ENCODE measurements around the gene KIAA0040. TPM values are rescaled to one million over a fixed set of nuclear protein-coding genes. Genes with fewer than 3 reads are reported as not detected.
A peak's percentile ranks its signal among the peaks of the same experiment; 100 is the strongest.

The KIAA0040 gene
- total RNA-seq, 1 experiment from 2014 or later = 32.4 TPM

- CTCF ChIA-PET = interaction anchor here (1.8 kb wide), 1 partner anchor 19 kb away, joined by 7 read pairs; no protein-coding TSS in a partner anchor
- ATAC-seq (no peak), DNase-seq (ENCODE audit: low read depth, low spot score) (no peak)
- Histone ChIP-seq H3K9ac (ENCODE audit: low read length) (no peak overlapping the region), H3K9me3 (ENCODE audit: control insufficient read depth in 1 of 2, insufficient read depth in 1 of 2, low read depth in 1 of 2, low read length in 2 of 2) (no peaks in the 10 kb centered on the region), H3K79me2 (ENCODE audit: insufficient read depth, low read length) (peaks cover 5% of the 10 kb centered on the region; the same call in 1 of the 2 replicates), H3K9me2 (ENCODE audit: insufficient read depth) (no peaks in the 10 kb centered on the region), H3K4me2 (ENCODE audit: low read length) (no peak overlapping the region), H3K27ac (ENCODE audit: low read depth, low read length) (no peak overlapping the region), H3K27me3 (ENCODE audit: insufficient read depth, low read length) (no peaks in the 10 kb centered on the region), H2AFZ (ENCODE audit: low read depth, low read length, poor library complexity, severe bottlenecking) (no peak overlapping the region), H3K4me1 (ENCODE audit: control insufficient read depth in 1 of 2, insufficient read depth in 2 of 2, low read length in 2 of 2) (peaks cover 51 to 66% of the 10 kb centered on the region in 2 experiments), H3K4me3 (replicated peaks in 1 of 2; ENCODE audit: low read depth in 1 of 2, low read length in 2 of 2) (no peak overlapping the region), H4K20me1 (ENCODE audit: insufficient read depth) (no peaks in the 10 kb centered on the region), H3K36me3 (ENCODE audit: control insufficient read depth in 1 of 2, insufficient read depth in 2 of 2, low read length in 2 of 2) (no peaks in the 10 kb centered on the region)
- RAD21 ChIA-PET (ENCODE audit: low non-redundant PET in 1 of 2, low total read pairs in 2 of 2, uncharacterized antibody in 2 of 2, unreplicated experiment in 2 of 2) = no interaction called here
- TF ChIP-seq POLR2AphosphoS5 (IDR thresholded peaks at IDR 0.05; ENCODE audit: low read depth, low read length) (no peak), EZH2phosphoT487 (IDR thresholded peaks at IDR 0.05; ENCODE audit: borderline replicate concordance) (no peak)
- TSS peak; percentile 12 for BruUV-seq (replicated peaks)
- POLR2A ChIA-PET = no interaction called here
- intact Hi-C loops (cut with micrococcal nuclease) = no loop called here
Observed at GRCh38 chr1:175173531-175173930, 19.0 kb downstream of the KIAA0040 start.

DNA sequence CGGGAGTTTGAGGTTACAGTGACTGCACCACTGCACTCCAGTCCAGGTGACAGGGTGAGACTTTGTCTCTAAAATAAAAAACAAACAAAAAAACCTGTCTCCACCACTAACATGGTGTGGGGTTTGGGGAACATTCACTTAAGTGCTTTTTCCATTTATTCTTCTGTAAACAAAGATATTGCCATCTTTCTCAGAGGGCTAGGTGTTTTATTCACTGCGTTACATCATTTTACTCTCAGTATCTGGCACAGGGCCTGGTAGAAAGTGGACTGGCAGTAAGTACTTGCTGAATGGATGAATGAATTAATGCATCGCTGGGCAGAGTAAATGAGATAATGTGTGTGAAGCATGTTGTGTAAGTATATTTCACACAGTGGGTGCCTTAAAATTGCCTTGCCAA, 20.1 kb downstream of the KIAA0040 start:
- Histone ChIP-seq H3K36me3 (ENCODE audit: control insufficient read depth in 1 of 2, insufficient read depth in 2 of 2, low read length in 2 of 2) (no peaks in the 10 kb centered on the region), H3K27ac (ENCODE audit: low read depth, low read length) (no peak overlapping the region), H3K4me2 (ENCODE audit: low read length) (no peak overlapping the region), H4K20me1 (ENCODE audit: insufficient read depth) (no peaks in the 10 kb centered on the region), H3K9me3 (ENCODE audit: control insufficient read depth in 1 of 2, insufficient read depth in 1 of 2, low read depth in 1 of 2, low read length in 2 of 2) (no peaks in the 10 kb centered on the region), H3K9me2 (ENCODE audit: insufficient read depth) (no peaks in the 10 kb centered on the region), H3K79me2 (ENCODE audit: insufficient read depth, low read length) (peaks cover 5% of the 10 kb centered on the region; the same call in 1 of the 2 replicates), H3K4me1 (ENCODE audit: control insufficient read depth in 1 of 2, insufficient read depth in 2 of 2, low read length in 2 of 2) (peaks cover 55 to 68% of the 10 kb centered on the region in 2 experiments), H3K9ac (ENCODE audit: low read length) (no peak overlapping the region), H3K27me3 (ENCODE audit: insufficient read depth, low read length) (no peaks in the 10 kb centered on the region), H3K4me3 (replicated peaks in 1 of 2; ENCODE audit: low read depth in 1 of 2, low read length in 2 of 2) (no peak overlapping the region), H2AFZ (ENCODE audit: low read depth, low read length, poor library complexity, severe bottlenecking) (no peak overlapping the region)
- ChIA-PET CTCF (interaction anchor here (1.8 kb wide), 1 partner anchor 18 kb away, joined by 7 read pairs; no protein-coding TSS in a partner anchor), RAD21 (ENCODE audit: low non-redundant PET in 1 of 2, low total read pairs in 2 of 2, uncharacterized antibody in 2 of 2, unreplicated experiment in 2 of 2) (no interaction called here), POLR2A (no interaction called here)
- no peak for ATAC-seq
- intact Hi-C loops (cut with micrococcal nuclease) = no loop called here
- TF ChIP-seq EGR1 (IDR thresholded peaks at IDR 0.05; ENCODE audit: low read depth) (no peak), SRF (IDR thresholded peaks at IDR 0.05; ENCODE audit: low read depth) (no peak), EZH2 (IDR thresholded peaks at IDR 0.05) (no peak), CEBPB (IDR thresholded peaks at IDR 0.05; ENCODE audit: low read depth) (no peak), POLR2AphosphoS5 (IDR thresholded peaks at IDR 0.05; ENCODE audit: low read depth, low read length) (no peak), SIN3A (IDR thresholded peaks at IDR 0.05; ENCODE audit: low read depth) (no peak), EZH2phosphoT487 (IDR thresholded peaks at IDR 0.05; ENCODE audit: borderline replicate concordance) (no peak), ELF1 (IDR thresholded peaks at IDR 0.05; ENCODE audit: borderline replicate concordance, low read depth) (no peak), FOSL1 (IDR thresholded peaks at IDR 0.05; ENCODE audit: low read depth) (no peak), POLR2A (IDR thresholded peaks at IDR 0.05; ENCODE audit: borderline replicate concordance, extremely low read depth, insufficient read depth, insufficient read length) (no peak), ZNF274 (IDR thresholded peaks at IDR 0.05; ENCODE audit: low read depth, low read length) (no peak), CBX3 (IDR thresholded peaks at IDR 0.05; ENCODE audit: low read depth) (no peak), JUND (IDR thresholded peaks at IDR 0.05) (no peak), ZFX (IDR thresholded peaks at IDR 0.05) (no peak), SP1 (IDR thresholded peaks at IDR 0.05; ENCODE audit: low read depth) (no peak)
- TF ChIP-seq, protein P1, sequence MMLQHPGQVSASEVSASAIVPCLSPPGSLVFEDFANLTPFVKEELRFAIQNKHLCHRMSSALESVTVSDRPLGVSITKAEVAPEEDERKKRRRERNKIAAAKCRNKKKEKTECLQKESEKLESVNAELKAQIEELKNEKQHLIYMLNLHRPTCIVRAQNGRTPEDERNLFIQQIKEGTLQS (IDR thresholded peaks at IDR 0.05) = no peak
- TF ChIP-seq, protein P2, sequence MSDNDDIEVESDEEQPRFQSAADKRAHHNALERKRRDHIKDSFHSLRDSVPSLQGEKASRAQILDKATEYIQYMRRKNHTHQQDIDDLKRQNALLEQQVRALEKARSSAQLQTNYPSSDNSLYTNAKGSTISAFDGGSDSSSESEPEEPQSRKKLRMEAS (IDR thresholded peaks at IDR 0.05) = no peak
- TF ChIP-seq, protein P3, sequence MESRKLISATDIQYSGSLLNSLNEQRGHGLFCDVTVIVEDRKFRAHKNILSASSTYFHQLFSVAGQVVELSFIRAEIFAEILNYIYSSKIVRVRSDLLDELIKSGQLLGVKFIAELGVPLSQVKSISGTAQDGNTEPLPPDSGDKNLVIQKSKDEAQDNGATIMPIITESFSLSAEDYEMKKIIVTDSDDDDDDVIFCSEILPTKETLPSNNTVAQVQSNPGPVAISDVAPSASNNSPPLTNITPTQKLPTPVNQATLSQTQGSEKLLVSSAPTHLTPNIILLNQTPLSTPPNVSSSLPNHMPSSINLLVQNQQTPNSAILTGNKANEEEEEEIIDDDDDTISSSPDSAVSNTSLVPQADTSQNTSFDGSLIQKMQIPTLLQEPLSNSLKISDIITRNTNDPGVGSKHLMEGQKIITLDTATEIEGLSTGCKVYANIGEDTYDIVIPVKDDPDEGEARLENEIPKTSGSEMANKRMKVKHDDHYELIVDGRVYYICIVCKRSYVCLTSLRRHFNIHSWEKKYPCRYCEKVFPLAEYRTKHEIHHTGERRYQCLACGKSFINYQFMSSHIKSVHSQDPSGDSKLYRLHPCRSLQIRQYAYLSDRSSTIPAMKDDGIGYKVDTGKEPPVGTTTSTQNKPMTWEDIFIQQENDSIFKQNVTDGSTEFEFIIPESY (IDR thresholded peaks at IDR 0.05; ENCODE audit: extremely low read depth, insufficient replicate concordance, low read length) = no peak
- DNase-seq (ENCODE audit: low read depth, low spot score) = no peak
- no TSS peak for BruUV-seq (replicated peaks)

Data from HCT116 (cell line).